Heart left ventricle (tissue), 13 donors: ENCODE measurements around the gene CCDC170.

ENCODE experiments used
- POLR2A ChIP-seq, 2 donors: fragments of 450-650 bp; IDR thresholded peaks; one replicate each; pipeline ENCODE4 v1.6.1; 2017; ENCODE audit warnings: antibody characterized with exemption in 2 of 2, mild to moderate bottlenecking in 2 of 2, moderate library complexity in 2 of 2
- TF ChIP-seq, protein P1 (sequence below), 12 donors: fragments of 200-600 bp; sonication (generic) in 4 of 12; IDR thresholded peaks; one replicate each; pipeline versions ENCODE4 v1.5.0 to v1.8.0; 2018 to 2022; ENCODE audit warnings: antibody characterized with exemption in 12 of 12, mild to moderate bottlenecking in 5 of 12
- donor health status: ischemic (EF 13 %, LVEDD 7.1; RV severe dilation, severe dysfunction).
- donor health status: DM: no; HTN: yes; CAD: no.
- donor health status: DM: no; HTN: no; CAD: no.
- donor health status: ischemic (EF 25% LVEDD 6.9; RV normal size, moderate dysfunction).
- donor health status: ischemic (EF 25% LVEDD 5.7; RV mildly dilated, moderate dysfunction).
- donor health status: ischemic (EF 35%, LVEDD 5.7; RV mildly dilated, moderate dysfunction).
- donor health status: nonischemic (EF 11% LVEDD 7.7; RV severe dilation, severe dysfunction).
- donor health status: DM: yes; HTN: yes; CAD: no.
- donor health status: PGD.
- donor health status: ischemic (EF 29% LVEDD 5.4; RV normal size, mild dysfunction).
- donor health status: nonischemic (EF 23%, LVEDD 6.1; RV moderate dilation, normal function).

DNA sequence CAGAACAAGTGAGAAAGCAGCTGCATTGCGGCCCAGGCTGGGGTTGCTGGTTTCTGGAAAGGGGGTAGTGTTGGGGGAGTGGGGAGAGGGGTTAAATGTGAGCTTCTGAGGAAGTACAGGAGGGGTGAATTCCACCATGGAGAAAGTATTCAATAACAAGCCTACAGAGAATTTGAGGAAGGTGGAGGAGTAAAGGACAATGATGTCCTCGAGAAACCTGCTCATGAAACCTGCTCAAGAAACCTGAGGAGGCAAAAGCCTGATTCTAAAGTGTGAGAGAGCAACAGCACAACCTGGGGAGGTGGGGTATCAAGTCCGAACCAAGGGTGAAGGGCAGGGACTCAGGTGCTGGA is 175.4 kb downstream of the CCDC170 start:
- TF ChIP-seq, protein P1, sequence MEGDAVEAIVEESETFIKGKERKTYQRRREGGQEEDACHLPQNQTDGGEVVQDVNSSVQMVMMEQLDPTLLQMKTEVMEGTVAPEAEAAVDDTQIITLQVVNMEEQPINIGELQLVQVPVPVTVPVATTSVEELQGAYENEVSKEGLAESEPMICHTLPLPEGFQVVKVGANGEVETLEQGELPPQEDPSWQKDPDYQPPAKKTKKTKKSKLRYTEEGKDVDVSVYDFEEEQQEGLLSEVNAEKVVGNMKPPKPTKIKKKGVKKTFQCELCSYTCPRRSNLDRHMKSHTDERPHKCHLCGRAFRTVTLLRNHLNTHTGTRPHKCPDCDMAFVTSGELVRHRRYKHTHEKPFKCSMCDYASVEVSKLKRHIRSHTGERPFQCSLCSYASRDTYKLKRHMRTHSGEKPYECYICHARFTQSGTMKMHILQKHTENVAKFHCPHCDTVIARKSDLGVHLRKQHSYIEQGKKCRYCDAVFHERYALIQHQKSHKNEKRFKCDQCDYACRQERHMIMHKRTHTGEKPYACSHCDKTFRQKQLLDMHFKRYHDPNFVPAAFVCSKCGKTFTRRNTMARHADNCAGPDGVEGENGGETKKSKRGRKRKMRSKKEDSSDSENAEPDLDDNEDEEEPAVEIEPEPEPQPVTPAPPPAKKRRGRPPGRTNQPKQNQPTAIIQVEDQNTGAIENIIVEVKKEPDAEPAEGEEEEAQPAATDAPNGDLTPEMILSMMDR (IDR thresholded peaks at IDR 0.05) = no peak
- no peak for TF ChIP-seq POLR2A (IDR thresholded peaks at IDR 0.05)
